ENCODE data around the gene MACROD2.

MACROD2 gene

DNA sequence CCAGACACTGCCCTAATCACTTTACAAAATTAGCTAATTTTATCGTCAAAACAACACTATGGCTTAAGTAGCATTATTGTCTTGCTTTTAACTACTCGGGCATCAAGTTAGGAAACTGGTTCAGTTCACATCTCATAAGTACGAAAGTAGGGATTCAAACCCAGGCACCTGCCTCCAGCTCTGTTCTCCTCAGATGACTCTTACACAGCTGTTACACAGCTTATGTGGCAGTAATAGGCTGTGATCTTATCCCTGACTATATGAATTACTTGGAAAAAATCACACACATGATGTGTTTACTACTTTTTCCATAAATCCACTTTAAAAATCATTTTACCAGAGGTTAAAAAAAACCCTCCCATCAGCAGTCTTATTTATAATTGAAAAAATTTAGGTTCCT lies 731.3 kb downstream of the MACROD2 start:
- no peak for DNase-seq

DNA sequence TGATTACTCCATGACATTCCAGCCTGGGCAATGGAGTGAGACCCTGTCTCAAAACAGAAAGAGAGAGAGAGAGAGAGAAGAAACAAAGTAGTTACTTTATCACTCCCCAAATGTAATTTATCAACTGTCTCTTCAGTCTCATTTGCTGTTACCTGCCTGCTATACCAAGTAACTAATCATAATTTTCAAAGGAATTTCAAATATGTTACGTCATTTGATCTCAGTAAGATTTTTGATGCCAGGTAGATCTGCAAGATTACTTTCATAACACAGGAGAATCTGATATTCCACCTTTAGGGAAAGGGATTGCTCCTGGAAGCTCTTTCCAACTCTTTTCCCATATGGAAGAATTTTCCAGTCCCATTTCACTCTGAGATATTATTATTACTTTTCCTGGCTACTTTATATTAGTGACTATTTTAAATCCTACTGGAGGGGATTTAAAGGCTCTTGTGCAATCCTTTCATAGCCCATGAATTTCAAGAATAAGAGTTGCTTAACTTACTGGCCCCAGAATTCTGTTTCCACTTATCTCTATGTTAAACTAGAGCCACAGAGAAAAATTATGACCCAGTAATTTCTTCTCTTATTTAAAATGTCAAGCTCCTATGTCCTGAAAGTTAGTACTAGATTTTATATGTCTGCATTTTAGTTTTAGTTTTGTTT lies 732.3 kb downstream of the MACROD2 start:
- no peak for DNase-seq

GRCh38 chr20:14729390-14729789 lies 734.1 kb downstream of the MACROD2 start:
- no peak for DNase-seq

DNA sequence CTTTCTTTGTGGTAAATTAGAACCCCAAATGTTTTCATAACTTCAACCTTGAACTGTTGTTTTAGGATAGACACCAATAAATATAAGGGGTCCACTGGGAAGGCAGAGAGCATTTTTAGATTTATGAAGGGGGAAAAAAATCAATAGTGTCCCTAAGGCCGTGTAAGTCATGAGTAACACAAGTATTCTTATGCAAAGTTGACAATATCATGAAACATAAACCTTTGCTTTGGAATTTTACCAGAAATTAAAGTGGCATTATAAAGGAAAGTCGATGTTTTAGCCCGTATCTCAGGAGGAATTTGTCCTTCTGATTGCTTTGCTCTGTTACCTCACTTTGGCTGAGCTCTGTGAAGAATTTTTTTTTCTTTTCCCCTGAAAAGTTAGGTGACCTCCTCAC lies 737.0 kb downstream of the MACROD2 start:
- no peak for DNase-seq

DNA sequence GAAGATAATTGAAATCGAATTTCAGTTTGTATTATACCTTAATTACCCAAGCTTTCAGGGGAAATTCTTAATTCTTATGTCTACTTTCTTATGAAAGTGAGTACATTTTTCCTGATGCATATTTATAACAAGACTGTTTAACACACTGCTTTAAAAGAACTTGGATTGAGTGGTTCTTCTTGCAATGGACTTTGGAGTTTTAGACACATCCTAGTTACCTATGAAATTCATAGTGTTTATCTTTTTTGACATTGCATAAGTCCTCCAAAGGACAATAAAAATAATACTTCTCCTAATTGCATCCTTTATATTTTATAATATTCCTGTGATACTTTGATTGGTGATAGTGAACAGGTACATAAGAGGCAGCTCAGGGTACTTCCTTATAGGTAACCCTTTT lies 737.7 kb downstream of the MACROD2 start:
- DNase-seq = no peak

- DNase-seq = no peak
Measured at GRCh38 chr20:14740380-14740779, 745.1 kb downstream of the MACROD2 start.

GRCh38 chr20:14741616-14742015 lies 746.3 kb downstream of the MACROD2 start:
- DNase-seq = no peak

DNA sequence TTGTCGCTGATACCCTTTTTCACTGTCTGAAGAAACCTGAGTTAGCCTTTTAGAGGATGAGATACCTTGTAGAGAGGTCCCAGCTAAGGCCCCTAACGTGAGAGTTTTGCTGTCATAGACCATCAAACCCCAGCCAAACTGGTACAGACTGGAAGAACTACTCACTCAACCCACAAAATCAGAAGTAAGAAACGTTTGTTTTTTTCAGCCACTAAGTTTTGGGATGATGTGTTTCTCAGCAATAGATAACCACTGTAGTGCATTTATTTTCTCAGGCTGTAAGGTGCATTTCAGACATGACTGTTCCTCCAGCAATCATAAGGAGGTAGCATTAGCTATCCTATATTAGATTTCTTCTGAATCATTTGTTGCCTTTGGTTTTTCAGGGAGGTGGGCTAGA lies 749.4 kb downstream of the MACROD2 start:
- no peak for DNase-seq

DNA sequence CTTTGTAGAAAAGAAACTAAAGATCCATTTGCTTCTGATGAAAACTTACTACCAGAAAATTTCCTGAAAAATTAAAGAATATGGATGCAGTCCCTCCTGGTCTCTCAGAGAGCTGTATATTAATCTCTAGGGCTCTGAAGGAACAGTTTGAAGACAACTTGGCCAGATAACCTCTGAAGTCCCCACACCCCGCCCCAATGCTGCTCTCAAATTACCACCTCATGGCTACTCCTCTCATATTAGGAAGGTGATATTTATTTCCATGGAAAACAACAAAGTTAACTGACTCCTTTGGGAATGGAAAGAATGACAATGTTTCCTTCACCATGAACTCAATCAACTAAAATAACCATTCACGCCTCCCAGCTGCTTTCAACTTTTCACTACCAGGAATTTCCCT lies 750.5 kb downstream of the MACROD2 start:
- no peak for DNase-seq

- DNase-seq = no peak
Measured at GRCh38 chr20:14751191-14751590, 755.9 kb downstream of the MACROD2 start.

DNA sequence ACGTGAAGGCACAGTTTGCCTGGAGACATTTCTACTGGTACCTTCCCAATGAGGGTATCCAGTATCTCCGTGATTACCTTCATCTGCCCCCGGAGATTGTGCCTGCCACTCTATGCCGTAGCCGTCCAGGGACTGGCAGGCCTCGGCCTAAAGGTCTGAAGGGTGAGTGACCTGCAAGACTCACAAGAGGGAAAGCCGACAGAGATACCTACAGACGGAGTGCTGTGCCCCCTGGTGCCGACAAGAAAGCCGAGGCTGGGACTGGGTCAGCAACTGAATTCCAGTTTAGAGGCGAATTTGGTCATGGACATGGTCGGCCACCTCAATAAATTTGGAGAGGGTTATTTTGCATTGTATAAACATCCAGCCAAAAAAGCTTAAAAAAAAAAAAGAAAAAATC lies 762.4 kb downstream of the MACROD2 start:
- DNase-seq = no peak

- DNase-seq = no peak
Measured at GRCh38 chr20:14758356-14758755, 763.0 kb downstream of the MACROD2 start.

DNA sequence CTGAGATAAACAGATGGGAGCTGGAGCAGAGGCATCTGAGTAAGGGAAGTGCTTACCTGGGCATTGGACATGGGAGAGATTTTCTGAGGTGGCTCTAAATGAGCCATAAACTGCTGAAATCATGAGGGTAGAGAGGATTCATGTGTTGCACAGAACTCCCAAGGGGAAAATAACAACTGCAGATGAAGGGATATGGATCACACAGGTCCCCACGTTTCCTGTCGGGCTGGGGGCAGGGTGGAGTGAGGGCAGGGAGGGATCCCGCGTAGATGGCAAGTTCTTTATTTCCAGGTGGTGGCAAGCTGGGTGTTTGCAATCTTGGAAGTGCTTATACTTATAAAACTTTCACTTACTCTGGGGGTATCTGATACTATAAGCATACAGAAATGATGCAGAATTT lies 764.7 kb downstream of the MACROD2 start:
- no peak for DNase-seq

GRCh38 chr20:14761903-14762302 lies 766.6 kb downstream of the MACROD2 start:
- DNase-seq = no peak

DNA sequence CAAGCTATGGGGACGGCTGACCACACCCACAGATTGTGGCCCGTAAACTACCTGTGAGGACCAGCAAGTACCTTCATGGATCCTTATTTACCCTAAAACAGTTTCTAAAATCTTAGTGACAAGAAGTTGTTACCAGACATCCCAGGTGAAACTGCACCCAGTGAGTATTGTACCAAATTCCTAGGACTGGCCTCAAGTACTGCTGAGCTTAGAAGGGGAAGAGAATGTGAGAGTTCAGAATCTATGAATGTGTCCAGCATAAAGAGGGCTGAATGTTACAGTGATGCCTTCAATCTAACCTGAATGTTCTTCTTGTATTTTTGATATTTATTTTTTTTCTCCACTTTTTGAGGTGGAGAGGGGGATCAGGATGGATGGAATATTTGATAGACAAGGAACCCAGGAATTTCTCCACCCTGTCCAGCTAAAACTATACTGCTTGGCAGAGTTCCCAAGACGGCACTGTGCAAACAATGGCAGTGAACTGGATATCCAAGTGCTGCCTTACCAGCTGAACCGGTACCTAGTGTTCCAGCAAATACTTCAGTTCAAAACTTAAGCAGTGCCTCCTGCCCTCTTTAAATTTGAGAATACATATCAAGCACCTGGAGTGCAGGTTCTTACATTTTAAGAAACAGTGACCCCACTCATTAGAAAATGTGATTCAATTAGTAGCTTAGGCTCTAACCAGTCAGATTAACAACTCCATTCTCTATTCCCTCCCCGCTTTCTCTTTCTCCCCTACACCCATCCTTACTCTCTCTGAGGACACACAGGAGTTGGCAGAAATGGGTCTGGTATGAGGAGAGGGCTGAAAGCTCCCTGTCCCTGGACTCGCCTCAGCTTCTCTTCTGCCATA lies 769.4 kb downstream of the MACROD2 start:
- DNase-seq = no peak

DNA sequence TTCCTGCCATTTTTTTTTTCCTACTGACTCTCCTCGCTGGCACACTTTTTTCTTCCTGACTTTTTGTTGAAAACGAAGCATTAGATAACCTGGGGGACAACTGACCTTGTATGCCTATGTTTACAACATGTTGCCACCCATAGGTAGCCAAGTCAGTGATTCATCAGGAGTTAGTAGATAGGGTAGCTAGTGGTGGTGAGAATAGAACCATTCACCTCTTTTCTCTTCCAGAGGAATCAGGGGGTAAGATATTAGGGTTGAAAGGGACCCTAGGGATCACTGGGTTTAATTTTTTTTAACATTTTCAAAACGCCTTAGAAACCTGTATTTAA lies 770.0 kb downstream of the MACROD2 start:
- no peak for DNase-seq

DNA sequence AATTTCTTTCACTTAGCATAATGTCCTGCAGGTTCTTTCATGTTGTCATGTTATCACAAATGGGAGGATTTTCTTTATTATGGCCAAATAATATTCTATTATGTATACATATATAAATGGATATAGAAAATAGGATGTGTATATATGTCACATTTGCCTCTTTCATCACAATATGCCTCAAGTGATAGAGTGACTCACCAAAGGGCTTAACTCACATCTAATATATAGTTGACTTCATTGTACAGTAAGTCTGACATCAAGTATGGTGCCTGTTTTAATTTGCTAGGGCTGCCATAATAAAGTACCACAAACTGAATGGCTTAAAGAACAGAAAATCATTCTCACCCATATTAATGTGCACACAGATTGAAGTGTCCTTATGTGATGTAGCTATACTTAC lies 778.2 kb downstream of the MACROD2 start:
- no peak for DNase-seq

DNA sequence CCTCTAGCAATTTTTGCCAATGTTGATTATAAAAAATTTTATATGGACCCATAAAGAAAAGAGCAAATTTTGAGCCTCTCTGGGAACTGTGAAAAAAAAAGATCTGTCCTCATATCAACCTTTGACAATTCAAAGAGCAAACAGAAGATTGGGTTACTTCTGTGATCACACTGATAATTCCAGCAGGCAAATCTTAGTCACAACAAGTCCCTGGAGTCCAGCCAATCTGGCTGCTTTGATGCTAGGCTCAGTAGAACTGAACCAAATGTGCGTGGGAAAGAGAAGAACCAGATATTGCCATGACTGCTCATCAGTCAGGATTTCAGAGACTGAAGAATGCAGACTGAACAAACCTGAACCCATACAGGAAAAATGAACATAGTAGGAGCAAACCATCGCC lies 780.5 kb downstream of the MACROD2 start:
- no peak for DNase-seq

DNA sequence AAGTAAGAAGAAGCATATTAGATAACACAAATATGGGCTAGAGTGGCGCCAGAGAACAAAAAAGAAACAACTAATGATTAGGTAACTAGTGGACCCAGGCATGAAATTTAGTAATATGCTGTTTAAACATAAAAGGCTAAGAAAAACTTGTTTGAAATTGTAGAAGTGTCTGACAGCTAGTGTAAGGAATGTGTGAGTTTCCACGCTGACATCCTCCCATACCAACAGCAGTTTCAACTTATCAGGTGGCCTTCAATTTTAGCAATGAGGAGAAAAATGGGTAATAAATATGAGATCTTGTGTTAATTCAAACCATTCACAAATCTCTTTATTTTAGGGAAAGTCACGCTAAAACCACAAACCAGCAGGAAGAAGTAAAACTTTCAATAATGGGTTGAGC lies 782.3 kb downstream of the MACROD2 start:
- DNase-seq = no peak

DNA sequence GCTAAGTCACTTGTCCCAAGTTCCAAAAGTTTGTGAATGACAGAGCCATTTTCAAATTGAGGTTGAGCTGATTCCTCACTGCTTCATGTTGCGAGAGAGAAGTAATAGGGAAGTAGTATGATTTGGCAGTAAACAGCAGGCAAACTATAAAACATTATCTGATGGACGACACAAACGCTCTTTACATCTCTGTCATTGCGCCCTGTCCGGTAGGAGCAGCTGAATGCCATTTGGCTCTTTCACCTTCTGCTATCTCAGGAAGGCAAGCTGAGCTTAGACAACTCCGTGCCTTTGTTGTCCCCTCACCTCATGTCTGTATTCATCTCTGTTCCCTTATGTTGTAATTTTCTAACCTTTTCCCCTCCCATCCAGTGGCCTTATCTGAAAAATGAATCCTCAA lies 782.8 kb downstream of the MACROD2 start:
- DNase-seq = no peak

DNA sequence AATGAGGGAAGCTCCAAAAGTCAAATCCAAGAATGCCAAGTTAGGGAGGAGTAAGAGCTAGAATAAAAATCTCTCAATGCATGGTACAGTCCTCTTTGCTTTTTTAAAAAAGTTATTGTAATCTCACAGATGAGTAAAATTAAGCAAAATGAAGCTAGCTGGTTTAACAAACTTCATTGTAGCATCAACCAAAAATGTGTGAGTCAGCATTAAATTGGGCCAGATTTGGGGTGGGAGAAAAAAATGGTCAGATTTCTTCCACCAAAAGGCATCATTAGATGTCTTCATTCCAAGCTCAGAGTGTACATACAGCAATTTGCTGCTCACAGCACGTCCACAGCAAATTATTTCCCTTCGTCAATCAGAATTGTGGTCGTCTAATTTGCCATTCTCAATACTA lies 783.6 kb downstream of the MACROD2 start:
- no peak for DNase-seq

GRCh38 chr20:14780508-14780907 lies 785.2 kb downstream of the MACROD2 start:
- no peak for DNase-seq

DNA sequence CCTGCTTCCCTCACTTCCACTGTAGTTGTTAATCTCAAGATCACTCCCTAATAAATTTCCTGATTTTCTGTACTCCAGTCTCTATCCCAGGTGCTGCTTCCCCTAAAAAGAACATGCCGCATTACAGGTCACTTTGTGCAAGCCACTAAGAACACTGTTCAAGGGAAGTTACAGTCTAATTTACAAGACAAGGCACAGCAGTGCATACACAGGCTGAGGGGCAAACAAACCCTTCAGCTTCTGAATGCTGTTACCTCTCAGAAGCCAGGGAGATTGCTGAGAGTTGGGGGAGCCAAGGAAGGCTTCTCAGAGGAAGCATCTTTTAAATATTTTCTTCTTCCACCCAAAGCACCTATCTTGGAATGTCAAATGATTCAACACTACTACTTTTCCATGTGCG lies 787.4 kb downstream of the MACROD2 start:
- no peak for DNase-seq

GRCh38 chr20:14783766-14784165 lies 788.5 kb downstream of the MACROD2 start:
- no peak for DNase-seq

Measured in NCI-H1436 treated with DMSO at 0.1 percent for 48 hours (cell line).